ENCODE data around the gene CDA.

- no peak for TF ChIP-seq CTCF (IDR thresholded peaks at IDR 0.05; ENCODE audit: extremely low read depth in 1 of 2, insufficient read depth in 1 of 2, low read depth in 1 of 2, low read length in 2 of 2)
- TF ChIP-seq JUN (IDR thresholded peaks at IDR 0.05; ENCODE audit: borderline replicate concordance, insufficient read depth, insufficient read length, low read depth), result no peak
These were observed 7.2 kb downstream of the CDA start for GRCh38 chr1:20596106-20596505.
